OCI-LY7 (cell line): ENCODE results near the gene C14orf93. TPM values are rescaled to one million over a fixed set of nuclear protein-coding genes. Genes with fewer than 3 reads are reported as not detected.

Experiments used
- BruUV-seq: library from RNA; stranded (reverse); fragments of 400-500 nt; replicated peaks from 2 replicates; lab custom pipeline; 2021; lab: Mats Ljungman, UMichigan
- CTCF ChIA-PET: fragments of 300-600 bp; sonication (Branson Sonifier 250); formaldehyde crosslinking; loops from one replicate; lab custom pipeline; 2022; ENCODE audit warnings: antibody characterized with exemption; ENCODE audit not compliant: unreplicated experiment; lab: Charles Lee
- POLR2A ChIA-PET: fragments of 300-600 bp; sonication (Branson Sonifier 250); formaldehyde crosslinking; loops from one replicate; lab custom pipeline; 2022; ENCODE audit warnings: antibody characterized with exemption; lab: Charles Lee
- DNase-seq: peaks from one replicate; pipeline ENCODE4 v3.0.0-alpha.2; 2015; ENCODE audit warnings: low spot score
- H2AFZ ChIP-seq: fragments of 200-600 bp; sonication (generic), shearing (Covaris generic); 2 replicates; pipeline ENCODE4 v1.6.1; 2014; ENCODE audit warnings: mild to moderate bottlenecking, antibody characterized with exemption, low read length, moderate library complexity
- H3K27ac ChIP-seq: fragments of 200-600 bp; sonication (generic); 2 replicates; pipeline ENCODE4 v1.5.1; 2014; ENCODE audit warnings: mixed run types, low read depth, mild to moderate bottlenecking, moderate library complexity, low read length, inconsistent platforms; ENCODE audit not compliant: poor library complexity, severe bottlenecking
- H3K36me3 ChIP-seq: fragments of 200-600 bp; sonication (generic); 2 replicates; pipeline ENCODE4 v1.6.1; 2014; ENCODE audit warnings: mild to moderate bottlenecking, antibody characterized with exemption, low read length, moderate library complexity, mixed read lengths; ENCODE audit not compliant: insufficient read depth
- H3K4me1 ChIP-seq: fragments of 200-600 bp; sonication (generic); 2 replicates; pipeline ENCODE4 v1.5.1; 2014; ENCODE audit warnings: mild to moderate bottlenecking, low read length; ENCODE audit not compliant: insufficient read depth, poor library complexity, severe bottlenecking
- H3K4me2 ChIP-seq: fragments of 200-600 bp; sonication (generic); 2 replicates; pipeline ENCODE4 v1.6.1; 2014; ENCODE audit warnings: mild to moderate bottlenecking, low read length
- H3K4me3 ChIP-seq: fragments of 200-600 bp; sonication (generic); 2 replicates; pipeline ENCODE4 v1.5.1; 2014; ENCODE audit warnings: mild to moderate bottlenecking, low read depth, low read length; ENCODE audit not compliant: poor library complexity, severe bottlenecking
- H3K79me2 ChIP-seq: fragments of 200-600 bp; sonication (generic); 2 replicates; pipeline ENCODE4 v1.6.1; 2016; ENCODE audit warnings: low read depth, mild to moderate bottlenecking, low read length, moderate library complexity, mixed read lengths; ENCODE audit not compliant: insufficient read depth
- H3K9me2 ChIP-seq: fragments of 200-600 bp; sonication (generic); 2 replicates; pipeline ENCODE4 v1.6.1; 2016; ENCODE audit warnings: mild to moderate bottlenecking, low read length, mixed read lengths; ENCODE audit not compliant: insufficient read depth
- H3K9me3 ChIP-seq: fragments of 200-600 bp; sonication (generic); 2 replicates; pipeline ENCODE4 v1.6.1; 2014; ENCODE audit warnings: mild to moderate bottlenecking, mixed run types, low read length, mixed read lengths
- H4K20me1 ChIP-seq: fragments of 200-600 bp; sonication (generic); 2 replicates; pipeline ENCODE4 v1.6.1; 2014; ENCODE audit warnings: mild to moderate bottlenecking, antibody characterized with exemption, low read length, moderate library complexity, mixed read lengths; ENCODE audit not compliant: insufficient read depth
- CTCF ChIP-seq: fragments of 200-600 bp; sonication (generic); conservative IDR thresholded peaks from 2 replicates; pipeline ENCODE4 v1.5.1; 2014; ENCODE audit warnings: mild to moderate bottlenecking, antibody characterized with exemption, low read length, moderate library complexity, mixed read lengths
- EZH2phosphoT487 ChIP-seq: fragments of 200-600 bp; sonication (generic); IDR thresholded peaks from 2 replicates; pipeline ENCODE4 v1.6.1; 2018; ENCODE audit warnings: low read depth, borderline replicate concordance, mild to moderate bottlenecking, mixed run types, antibody characterized with exemption, low read length, moderate library complexity, mixed read lengths
- intact Hi-C: fragments of 100-400 bp; cut with micrococcal nuclease; formaldehyde crosslinking; loops from one replicate; pipeline ENCODE4 v1.10.0; 2022; ENCODE audit not compliant: unreplicated experiment
- total RNA-seq, 2 experiments: library from RNA; depleted of rRNA in 1 of 2; stranded (reverse); fragments of >200 nt in 1 of 2; shearing (Covaris generic) in 1 of 2; gene quantifications; 2 replicates each; pipeline ENCODE4 v1.2.3, GENCODE V29; 2014 to 2022

The C14orf93 gene
- total RNA-seq, 2 experiments from 2014 or later = 15.2 to 17.9 TPM

GRCh38 chr14:23002592-23002991 lies 7.4 kb downstream of the C14orf93 start:
- Histone ChIP-seq H4K20me1 (no peaks in the 10 kb centered on the region), H3K4me2 (no peak overlapping the region), H3K27ac (no peak overlapping the region), H3K9me2 (no peaks in the 10 kb centered on the region), H2AFZ (no peak overlapping the region), H3K79me2 (peaks cover 15% of the 10 kb centered on the region; the same call in 1 of the 2 replicates), H3K4me3 (no peak overlapping the region), H3K9me3 (no peaks in the 10 kb centered on the region), H3K36me3 (no peaks in the 10 kb centered on the region), H3K4me1 (peaks cover 17% of the 10 kb centered on the region)
- CTCF ChIA-PET = no interaction called here
- TF ChIP-seq EZH2phosphoT487 = no peak
- TF ChIP-seq CTCF = no peak
- POLR2A ChIA-PET = interaction anchor here (0.6 kb wide), 1 partner anchor 47 kb away, joined by 3 read pairs; no protein-coding TSS in a partner anchor
- no peak for DNase-seq
- intact Hi-C loops = no loop called here
- BruUV-seq = no TSS peak

GRCh38 chr14:23000860-23001259 lies 9.1 kb downstream of the C14orf93 start:
- H3K4me2 ChIP-seq = no peak overlapping the region
- TF ChIP-seq CTCF (no peak), EZH2phosphoT487 (no peak)
- no peaks in the 10 kb centered on the region for H3K9me3 ChIP-seq
- intact Hi-C loops = no loop called here
- ChIA-PET CTCF (interaction anchor here (1.0 kb wide), 1 partner anchor 57 kb away, joined by 3 read pairs; the partner anchor contains the start of gene CDH24), POLR2A (interaction anchor here (1.0 to 1.8 kb wide), 3 partner anchors 10 to 56 kb away, joined by 3 to 5 read pairs (median 4); no protein-coding TSS in a partner anchor)
- no peak overlapping the region for H2AFZ ChIP-seq
- no peaks in the 10 kb centered on the region for H3K9me2 ChIP-seq
- no TSS peak for BruUV-seq
- no peaks in the 10 kb centered on the region for H4K20me1 ChIP-seq
- H3K4me1 ChIP-seq = peaks cover 7% of the 10 kb centered on the region
- no peak overlapping the region for H3K4me3 ChIP-seq
- peaks cover 5% of the 10 kb centered on the region; the same call in 1 of the 2 replicates for H3K79me2 ChIP-seq
- H3K36me3 ChIP-seq = no peaks in the 10 kb centered on the region
- no peak for DNase-seq
- no peak overlapping the region for H3K27ac ChIP-seq

- H3K36me3 ChIP-seq = no peaks in the 10 kb centered on the region
- TF ChIP-seq CTCF (no peak), EZH2phosphoT487 (no peak)
- H3K4me1 ChIP-seq = peaks cover 4% of the 10 kb centered on the region
- H3K79me2 ChIP-seq = no peaks in the 10 kb centered on the region
- BruUV-seq = no TSS peak
- H4K20me1 ChIP-seq = no peaks in the 10 kb centered on the region
- H3K27ac ChIP-seq = no peak overlapping the region
- DNase-seq = no peak
- ChIA-PET CTCF (interaction anchor here (0.7 kb wide), 1 partner anchor 55 kb away, joined by 3 read pairs; no protein-coding TSS in a partner anchor), POLR2A (interaction anchor here (1.7 kb wide), 1 partner anchor 9 kb away, joined by 7 read pairs; no protein-coding TSS in a partner anchor)
- intact Hi-C loops = no loop called here
- H3K4me3 ChIP-seq = no peak overlapping the region
- no peak overlapping the region for H2AFZ ChIP-seq
- no peak overlapping the region for H3K4me2 ChIP-seq
- no peaks in the 10 kb centered on the region for H3K9me3 ChIP-seq
- no peaks in the 10 kb centered on the region for H3K9me2 ChIP-seq
Observed at GRCh38 chr14:22998329-22999012, 11.5 kb downstream of the C14orf93 start.
